ENCODE results near the gene MED25.

Gene MED25

DNA sequence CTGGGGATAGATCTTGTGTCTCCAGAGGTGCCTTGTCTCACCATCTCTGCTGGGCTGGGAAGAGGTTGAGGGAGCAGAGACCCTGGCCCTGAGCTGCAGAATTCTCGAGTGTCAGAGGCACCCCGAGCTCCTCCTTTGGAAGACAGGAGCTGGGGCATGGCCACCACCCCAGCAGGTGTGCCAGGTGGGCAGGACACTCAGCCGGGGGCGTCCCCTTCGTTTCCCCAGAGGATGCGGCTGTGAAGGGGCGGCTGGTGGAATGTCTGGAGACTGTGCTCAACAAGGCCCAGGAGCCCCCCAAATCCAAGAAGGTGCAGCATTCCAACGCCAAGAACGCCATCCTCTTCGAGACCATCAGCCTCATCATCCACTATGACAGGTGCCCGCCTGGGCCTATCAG, 19.5 kb upstream of the MED25 start:
- in situ Hi-C loops (cut with HindIII; ENCODE audit: low sequenced_read_pairs), result no loop called here

DNA sequence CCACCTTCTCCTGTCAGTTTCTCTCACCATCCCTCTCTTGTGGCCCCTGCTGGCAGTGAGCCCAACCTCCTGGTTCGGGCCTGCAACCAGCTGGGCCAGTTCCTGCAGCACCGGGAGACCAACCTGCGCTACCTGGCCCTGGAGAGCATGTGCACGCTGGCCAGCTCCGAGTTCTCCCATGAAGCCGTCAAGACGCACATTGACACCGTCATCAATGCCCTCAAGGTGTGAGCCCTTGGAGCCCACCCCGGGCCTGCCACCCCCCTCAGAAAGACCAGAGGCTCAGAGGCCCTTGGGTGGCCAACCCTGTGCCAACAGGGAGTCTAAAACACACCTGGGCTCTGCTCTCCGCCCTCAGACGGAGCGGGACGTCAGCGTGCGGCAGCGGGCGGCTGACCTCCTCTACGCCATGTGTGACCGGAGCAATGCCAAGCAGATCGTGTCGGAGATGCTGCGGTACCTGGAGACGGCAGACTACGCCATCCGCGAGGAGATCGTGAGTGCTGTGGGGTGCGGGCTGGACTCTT, 18.8 kb upstream of the MED25 start:
- in situ Hi-C loops (cut with HindIII; ENCODE audit: low sequenced_read_pairs), result no loop called here

DNA sequence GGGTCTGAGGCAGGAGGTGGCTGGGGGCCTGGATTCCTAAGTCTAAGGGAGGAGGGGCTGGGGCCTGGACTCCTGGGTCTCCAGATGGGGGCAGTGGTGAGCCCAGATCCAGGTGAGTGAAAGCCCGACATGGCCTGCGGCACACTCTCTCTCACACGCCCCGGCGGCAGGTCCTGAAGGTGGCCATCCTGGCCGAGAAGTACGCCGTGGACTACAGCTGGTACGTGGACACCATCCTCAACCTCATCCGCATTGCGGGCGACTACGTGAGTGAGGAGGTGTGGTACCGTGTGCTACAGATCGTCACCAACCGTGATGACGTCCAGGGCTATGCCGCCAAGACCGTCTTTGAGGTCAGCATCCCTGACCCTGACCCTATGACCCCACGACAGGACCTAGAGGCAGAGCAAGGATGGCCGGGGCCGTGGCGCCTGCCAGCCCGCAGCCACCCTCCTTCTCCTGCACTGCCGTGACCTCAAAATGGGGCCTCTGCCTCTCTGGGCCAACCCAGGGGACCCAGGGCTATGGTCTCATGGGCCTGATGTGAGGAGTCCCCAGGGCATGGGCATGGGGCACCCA, 18.2 kb upstream of the MED25 start:
- in situ Hi-C loops (cut with HindIII; ENCODE audit: low sequenced_read_pairs), result no loop called here

- in situ Hi-C loops (cut with HindIII; ENCODE audit: low sequenced_read_pairs), result no loop called here
These were observed 17.3 kb upstream of the MED25 start for GRCh38 chr19:49800771-49801170.

- in situ Hi-C loops (cut with HindIII; ENCODE audit: low sequenced_read_pairs), result no loop called here
These were observed 16.6 kb upstream of the MED25 start for GRCh38 chr19:49801401-49801888.

DNA sequence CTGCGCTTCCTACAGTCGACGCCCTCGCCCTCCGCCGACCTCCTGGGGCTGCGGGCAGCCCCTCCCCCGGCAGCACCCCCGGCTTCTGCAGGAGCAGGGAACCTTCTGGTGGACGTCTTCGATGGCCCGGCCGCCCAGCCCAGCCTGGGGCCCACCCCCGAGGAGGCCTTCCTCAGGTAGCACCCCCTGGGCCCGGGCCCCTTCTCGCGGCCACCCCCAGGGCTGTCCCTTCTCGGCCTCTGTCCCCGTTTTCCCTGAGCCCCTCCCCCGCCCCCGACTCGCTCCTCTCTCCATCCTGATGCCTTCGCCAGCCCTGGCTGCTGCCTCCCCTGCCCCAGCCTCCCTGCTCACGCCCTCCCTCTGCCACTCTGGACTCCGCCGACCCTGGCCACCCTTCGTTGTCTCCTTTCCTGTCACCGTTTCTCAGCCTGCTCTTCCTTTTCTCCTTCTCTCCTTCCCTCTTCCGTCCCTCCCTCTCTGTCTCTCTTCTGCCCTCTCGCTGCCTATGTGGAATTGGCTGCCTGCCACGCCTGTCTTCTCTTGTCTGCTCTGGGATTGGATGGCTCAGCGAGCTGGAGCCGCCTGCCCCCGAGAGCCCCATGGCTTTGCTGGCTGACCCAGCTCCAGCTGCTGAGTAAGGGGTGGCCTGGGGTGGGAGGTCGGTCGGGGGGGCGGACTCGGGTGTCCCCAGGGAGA, 16.0 kb upstream of the MED25 start:
- in situ Hi-C loops (cut with HindIII; ENCODE audit: low sequenced_read_pairs), result no loop called here

GRCh38 chr19:49802836-49803528, 15.1 kb upstream of the MED25 start:
- in situ Hi-C loops (cut with HindIII; ENCODE audit: low sequenced_read_pairs), result no loop called here

GRCh38 chr19:49803529-49803856, 14.6 kb upstream of the MED25 start:
- in situ Hi-C loops (cut with HindIII; ENCODE audit: low sequenced_read_pairs), result no loop called here

DNA sequence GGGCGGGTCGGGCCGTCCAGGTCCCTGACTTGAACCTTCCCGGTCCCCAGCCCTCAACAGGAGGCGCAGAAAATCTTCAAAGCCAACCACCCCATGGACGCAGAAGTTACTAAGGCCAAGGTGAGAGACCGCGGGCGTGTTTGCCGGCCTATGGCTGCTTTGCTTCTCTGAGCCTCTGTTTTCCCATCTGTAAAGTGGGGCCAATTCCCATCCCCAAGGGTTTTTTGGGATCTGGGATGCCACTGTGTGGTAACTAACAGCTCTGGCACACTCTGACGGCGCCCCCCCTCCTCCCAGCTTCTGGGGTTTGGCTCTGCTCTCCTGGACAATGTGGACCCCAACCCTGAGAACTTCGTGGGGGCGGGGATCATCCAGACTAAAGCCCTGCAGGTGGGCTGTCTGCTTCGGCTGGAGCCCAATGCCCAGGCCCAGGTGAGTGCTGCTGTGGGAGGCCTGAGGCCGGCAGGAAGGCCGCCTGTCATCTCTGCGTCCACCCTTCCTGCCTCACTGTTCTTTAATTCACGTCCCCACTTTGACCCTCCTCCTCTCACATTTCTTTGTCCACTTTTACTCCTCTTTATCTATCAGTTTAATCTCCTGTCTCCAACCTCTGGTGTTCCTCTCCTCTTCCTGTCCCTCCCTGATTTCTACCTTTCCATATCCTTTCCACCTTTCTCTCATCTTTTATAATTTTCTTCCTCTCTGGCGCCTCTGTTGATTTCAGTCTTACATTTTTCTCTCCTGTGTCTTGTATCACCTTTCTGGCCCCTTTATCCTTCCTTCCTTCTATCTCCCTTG, 12.1 kb upstream of the MED25 start:
- in situ Hi-C loops (cut with HindIII; ENCODE audit: low sequenced_read_pairs), result no loop called here

DNA sequence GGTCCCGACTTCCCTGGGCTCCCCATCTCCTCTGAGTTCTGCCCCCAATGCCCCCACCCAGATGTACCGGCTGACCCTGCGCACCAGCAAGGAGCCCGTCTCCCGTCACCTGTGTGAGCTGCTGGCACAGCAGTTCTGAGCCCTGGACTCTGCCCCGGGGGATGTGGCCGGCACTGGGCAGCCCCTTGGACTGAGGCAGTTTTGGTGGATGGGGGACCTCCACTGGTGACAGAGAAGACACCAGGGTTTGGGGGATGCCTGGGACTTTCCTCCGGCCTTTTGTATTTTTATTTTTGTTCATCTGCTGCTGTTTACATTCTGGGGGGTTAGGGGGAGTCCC, 11.5 kb upstream of the MED25 start:
- in situ Hi-C loops (cut with HindIII; ENCODE audit: low sequenced_read_pairs), result no loop called here

- in situ Hi-C loops (cut with HindIII; ENCODE audit: low sequenced_read_pairs), result no loop called here
These were observed 10.8 kb upstream of the MED25 start for GRCh38 chr19:49807058-49807903.

DNA sequence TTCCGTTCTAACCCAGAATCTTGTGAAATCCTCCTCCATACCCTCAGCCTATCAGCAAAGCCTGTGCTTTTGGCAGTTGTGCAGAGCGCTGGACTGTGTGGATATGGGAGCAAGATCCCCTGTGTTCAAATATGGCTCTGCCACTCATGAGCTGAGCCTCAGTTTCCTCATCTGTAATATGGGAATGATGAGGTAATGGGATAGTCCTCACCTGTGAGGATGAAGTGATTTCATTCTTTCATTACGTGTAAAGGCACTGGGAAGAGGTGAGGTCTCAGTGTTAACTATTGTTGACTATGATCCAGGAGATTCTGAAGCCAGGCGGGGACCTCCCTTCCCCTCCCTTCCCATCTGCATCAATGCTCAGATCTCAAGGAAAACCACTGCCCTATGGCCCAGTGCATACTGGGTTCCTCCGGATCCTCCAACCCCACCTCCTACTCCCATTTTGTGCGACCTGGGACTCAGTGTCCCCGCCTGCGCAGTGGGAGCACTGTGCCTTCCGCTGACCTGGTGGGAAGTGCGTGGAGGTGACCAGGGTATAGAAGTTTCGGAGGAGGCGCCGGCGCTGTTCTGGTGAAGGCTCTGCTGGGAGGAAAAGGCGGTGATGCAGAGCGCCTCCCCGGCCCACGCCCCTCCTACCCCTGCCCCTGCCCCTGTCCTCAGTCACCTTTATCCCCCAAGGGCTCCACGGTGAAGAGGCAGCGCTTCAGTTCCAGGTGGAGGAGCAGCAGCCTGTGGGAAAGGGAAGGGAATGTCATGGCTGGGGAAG, 10.0 kb upstream of the MED25 start:
- in situ Hi-C loops (cut with HindIII; ENCODE audit: low sequenced_read_pairs), result no loop called here

DNA sequence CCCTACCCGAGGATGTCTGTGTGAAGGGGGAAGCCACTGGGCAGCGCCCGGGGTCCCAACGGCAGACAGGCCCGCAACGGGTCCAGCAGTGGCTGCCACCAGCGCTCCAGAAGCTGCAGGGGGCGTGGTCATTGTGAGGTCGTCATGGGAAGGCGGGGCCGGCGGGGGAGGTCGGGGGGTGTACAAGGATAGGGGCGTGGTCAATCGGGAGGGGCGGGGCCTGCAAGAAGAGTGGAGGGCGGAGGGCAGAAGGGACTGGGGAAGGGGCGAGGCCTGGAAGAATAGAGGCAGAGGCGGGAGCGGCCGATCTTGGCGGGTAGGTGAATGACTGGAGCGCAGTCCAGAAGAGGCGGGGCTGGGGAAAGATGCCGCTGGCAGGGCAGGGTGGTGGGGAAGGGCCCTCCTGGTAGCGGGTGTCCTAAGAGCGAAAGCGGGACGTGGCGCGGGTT, 9.4 kb upstream of the MED25 start:
- in situ Hi-C loops (cut with HindIII; ENCODE audit: low sequenced_read_pairs), result no loop called here

DNA sequence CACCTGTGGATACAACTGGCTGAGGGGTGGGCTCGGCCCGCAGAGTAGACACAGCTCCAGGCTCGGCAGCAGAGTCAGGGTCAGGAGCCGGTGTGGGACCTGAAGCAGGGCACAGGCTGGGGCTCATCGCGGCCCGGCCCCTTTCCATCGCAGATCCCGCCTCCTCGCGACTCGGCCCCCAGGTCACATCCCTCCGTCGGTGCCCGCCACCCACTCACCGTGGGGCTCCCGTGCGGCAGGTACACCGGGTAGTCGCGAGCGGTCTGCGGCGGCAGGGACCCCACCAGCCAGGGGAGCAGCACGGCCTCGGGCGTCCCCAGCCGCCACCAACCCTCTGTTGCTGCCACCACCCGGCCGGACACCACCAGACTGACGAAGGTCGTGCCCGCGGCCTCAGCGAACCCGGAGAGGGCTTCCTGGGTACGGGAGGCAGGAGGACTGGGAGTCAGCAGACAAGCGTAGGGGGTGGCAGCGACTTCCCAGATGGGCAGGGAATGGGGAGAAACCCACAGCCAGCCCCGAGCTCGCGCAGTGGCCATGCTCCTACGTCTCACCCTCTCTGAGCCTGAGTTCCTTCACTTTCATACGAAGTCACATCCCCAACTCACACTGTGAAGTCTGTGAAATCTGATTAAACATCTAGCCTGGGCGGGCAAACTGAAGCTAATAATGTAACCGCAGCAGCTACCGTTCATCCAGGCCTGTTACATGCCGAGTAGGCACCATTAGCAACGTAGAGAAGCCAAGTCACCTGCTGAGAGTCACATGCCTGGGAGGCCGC, 8.7 kb upstream of the MED25 start:
- in situ Hi-C loops (cut with HindIII; ENCODE audit: low sequenced_read_pairs), result no loop called here

GRCh38 chr19:49809941-49810389, 8.1 kb upstream of the MED25 start:
- in situ Hi-C loops (cut with HindIII; ENCODE audit: low sequenced_read_pairs), result no loop called here

DNA sequence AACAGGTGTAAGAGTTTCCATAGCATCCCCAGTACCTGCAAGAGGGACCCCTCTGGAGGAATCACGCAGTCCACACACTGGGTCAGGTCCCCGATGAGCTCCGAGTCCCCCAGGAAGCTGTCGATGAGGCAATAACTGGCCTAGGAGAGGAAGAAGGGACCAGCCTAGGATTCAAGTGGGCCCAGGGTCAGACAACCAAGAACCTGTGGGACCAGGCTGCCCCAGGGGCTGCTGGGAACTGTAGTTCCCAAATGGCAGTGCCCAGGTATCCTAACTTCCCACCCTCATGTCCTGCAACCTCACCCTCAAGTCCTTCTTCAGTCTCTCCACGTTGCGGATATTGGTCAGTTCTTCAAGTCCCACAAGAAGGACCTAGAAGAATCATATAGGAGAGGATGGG, 6.8 kb upstream of the MED25 start:
- in situ Hi-C loops (cut with HindIII; ENCODE audit: low sequenced_read_pairs), result no loop called here

DNA sequence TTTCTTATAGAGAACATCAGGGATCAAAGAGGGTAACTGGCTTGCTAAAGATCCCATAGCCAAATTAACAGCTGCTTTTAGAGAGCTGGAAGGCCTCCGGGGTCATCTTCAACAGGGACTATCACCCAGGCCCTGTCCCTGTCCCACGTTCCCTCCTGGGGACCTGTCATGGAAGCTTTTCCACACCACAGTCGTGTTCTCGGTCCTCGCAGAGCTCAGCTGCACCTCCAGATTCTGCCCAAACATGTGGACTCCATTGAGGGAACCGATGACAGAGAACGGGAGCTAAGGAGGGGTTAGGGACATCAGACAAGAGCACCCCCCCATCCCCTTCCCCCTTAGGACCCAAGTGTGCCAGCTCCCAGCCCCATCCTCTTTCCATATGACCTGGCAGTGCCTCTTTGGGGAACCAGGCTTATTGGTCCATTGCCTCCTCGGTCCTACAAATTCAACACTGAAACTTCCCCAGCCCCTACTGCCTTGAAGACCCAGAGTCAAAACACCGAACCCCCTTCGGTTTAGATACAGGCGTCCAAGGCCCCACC, 5.6 kb upstream of the MED25 start:
- in situ Hi-C loops (cut with HindIII; ENCODE audit: low sequenced_read_pairs), result no loop called here

GRCh38 chr19:49812997-49813861, 4.9 kb upstream of the MED25 start, which contains the start of gene FUZ:
Gene FUZ (minus strand): TSS chr19:49813292. CDS start chr19:49813106, 186 bp downstream.
- in situ Hi-C loops (cut with HindIII; ENCODE audit: low sequenced_read_pairs), result no loop called here
